Skeletal muscle tissue (tissue), 4 donors: Measurements from ENCODE around the gene IQCK. TPM values are rescaled to one million over a fixed set of nuclear protein-coding genes. Genes with fewer than 3 reads are reported as not detected.
"Not testable (repeated sequence)": the region's sequence is repeated elsewhere in the genome, so short reads cannot be mapped to it uniquely, and the experiment has no call there.

Source experiments
- H3K27ac ChIP-seq: one replicate; pipeline ENCODE4 v1.7.0; 2013; ENCODE audit warnings: mild to moderate bottlenecking, low read depth, low read length, inconsistent platforms
- H3K27me3 ChIP-seq, 3 donors: one replicate each; pipeline ENCODE4 v1.7.0; 2013; ENCODE audit warnings: low read length in 3 of 3; ENCODE audit not compliant: control insufficient read depth in 3 of 3, insufficient read depth in 3 of 3
- H3K36me3 ChIP-seq, 3 donors: one replicate each; pipeline ENCODE4 v1.7.0; 2013; ENCODE audit warnings: low read length in 3 of 3; ENCODE audit not compliant: control insufficient read depth in 3 of 3, insufficient read depth in 3 of 3
- H3K4me1 ChIP-seq, 3 donors: one replicate each; pipeline ENCODE4 v1.7.0; 2013; ENCODE audit warnings: low read length in 3 of 3, mild to moderate bottlenecking in 3 of 3; ENCODE audit not compliant: control insufficient read depth in 3 of 3, insufficient read depth in 3 of 3
- H3K4me3 ChIP-seq, 3 donors: one replicate each; pipeline ENCODE4 v1.7.0; 2013; ENCODE audit warnings: low read length in 3 of 3
- H3K9ac ChIP-seq, 3 donors: one replicate each; pipeline ENCODE4 v1.7.0; 2013; ENCODE audit warnings: low read length in 3 of 3, mild to moderate bottlenecking in 3 of 3, moderate library complexity in 2 of 3, low read depth in 1 of 3
- H3K9me3 ChIP-seq, 3 donors: one replicate each; pipeline ENCODE4 v1.7.0; 2013; ENCODE audit warnings: low read length in 3 of 3; ENCODE audit not compliant: control insufficient read depth in 3 of 3
- total RNA-seq: library from RNA; depleted of rRNA; stranded (reverse); fragments of >200 nt; gene quantifications from one replicate; pipeline ENCODE4 v1.2.3, GENCODE V29; 2014
- donor health status: Osteomylitis.

The IQCK gene
- total RNA-seq, 1 donor from 2014 or later: 10.4 TPM

- Histone ChIP-seq H3K9ac (no peak overlapping the region), H3K27ac (peak overlapping the region; percentile 4), H3K36me3 (no peaks in the 10 kb centered on the region), H3K4me3 (no peak overlapping the region), H3K27me3 (no peaks in the 10 kb centered on the region), H3K9me3 (no peaks in the 10 kb centered on the region), H3K4me1 (peaks cover 0 to 4% (median 3%) of the 10 kb centered on the region in 3 donors)
These were observed 66.2 kb downstream of the IQCK start for GRCh38 chr16:19784183-19784736.

GRCh38 chr16:19785081-19785480 is 67.0 kb downstream of the IQCK start:
- H3K4me1 ChIP-seq: peaks cover 0 to 4% (median 3%) of the 10 kb centered on the region in 3 donors
- H3K4me3 ChIP-seq: no peak overlapping the region
- H3K9me3 ChIP-seq: no peaks in the 10 kb centered on the region
- no peaks in the 10 kb centered on the region for H3K36me3 ChIP-seq
- no peaks in the 10 kb centered on the region for H3K27me3 ChIP-seq
- H3K27ac ChIP-seq: no peak overlapping the region
- H3K9ac ChIP-seq: no peak overlapping the region

DNA sequence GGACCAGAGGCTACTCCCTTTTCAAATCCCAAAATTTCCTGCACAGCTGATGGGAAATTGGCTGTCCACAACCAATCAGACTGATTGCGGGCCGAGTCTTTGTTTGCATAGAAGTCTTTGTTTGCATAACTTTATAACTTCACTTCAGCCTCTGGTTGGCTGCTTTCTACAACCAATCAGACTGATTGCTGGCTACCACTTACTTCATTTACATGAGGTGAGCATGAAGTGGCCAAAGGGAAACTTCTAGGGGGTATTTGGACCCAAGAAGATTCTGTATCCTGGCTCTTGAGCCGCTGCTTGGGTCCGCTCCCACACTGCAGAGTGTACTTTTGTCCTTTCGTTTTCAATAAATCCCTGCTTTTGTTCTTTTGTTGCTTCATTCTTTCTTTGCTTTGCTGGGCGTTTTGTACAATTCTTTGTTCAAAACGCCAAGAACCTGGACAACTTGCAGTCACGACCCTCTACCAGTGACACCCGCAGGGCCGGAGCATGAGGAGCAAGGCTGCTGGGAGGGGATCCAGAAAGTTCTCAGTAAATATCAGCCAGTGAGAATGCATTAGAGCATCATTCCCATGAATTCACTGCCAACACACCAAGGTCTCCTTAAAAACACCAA is 67.5 kb downstream of the IQCK start:
- Histone ChIP-seq H3K9ac (no peak overlapping the region), H3K27me3 (no peaks in the 10 kb centered on the region), H3K36me3 (no peaks in the 10 kb centered on the region), H3K4me3 (no peak overlapping the region), H3K27ac (no peak overlapping the region), H3K4me1 (peaks cover 0 to 4% (median 3%) of the 10 kb centered on the region in 3 donors), H3K9me3 (no peaks in the 10 kb centered on the region)

DNA sequence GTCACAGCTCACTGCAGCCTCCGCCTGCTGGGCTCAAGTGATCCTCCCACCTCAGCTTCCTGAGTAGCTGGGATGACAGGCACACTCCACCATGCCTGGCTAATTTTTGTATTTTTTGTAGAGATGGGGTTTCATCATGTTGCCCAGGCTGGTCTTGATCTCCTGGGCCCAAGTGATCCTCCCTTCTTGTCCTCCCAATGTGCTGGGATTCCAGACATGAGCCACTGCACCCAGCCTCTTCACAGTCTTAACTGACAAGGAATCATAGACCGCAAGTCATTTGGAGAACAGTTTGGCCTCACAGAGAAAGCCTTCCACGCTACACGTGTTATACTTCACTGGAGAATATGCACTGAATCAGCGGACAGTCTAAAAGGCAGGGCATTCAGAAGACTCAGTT is 83.3 kb downstream of the IQCK start:
- not testable (repeated sequence) for H3K9me3 ChIP-seq, H3K4me3 ChIP-seq, H3K9ac ChIP-seq, H3K36me3 ChIP-seq, H3K27ac ChIP-seq, H3K4me1 ChIP-seq, H3K27me3 ChIP-seq

DNA sequence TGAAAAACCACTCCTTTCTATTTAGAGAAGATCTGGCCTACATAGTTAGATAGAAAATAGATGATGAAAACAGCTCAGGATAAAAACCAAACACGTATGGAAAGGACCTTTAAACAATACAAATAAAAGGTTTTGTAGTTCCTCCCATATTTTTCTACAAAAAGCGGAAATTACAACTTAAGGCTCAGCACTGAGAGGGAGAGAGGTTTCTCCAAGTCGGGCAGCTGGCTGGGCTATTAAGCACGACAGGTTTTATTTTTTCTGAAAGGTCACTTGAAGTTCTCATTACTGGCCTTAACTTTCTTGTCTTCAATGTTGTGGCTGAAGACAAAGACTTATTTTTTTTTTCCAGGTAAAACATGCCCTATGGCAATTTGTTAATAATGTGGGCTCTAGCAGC is 83.8 kb downstream of the IQCK start:
- not testable (repeated sequence) for H3K36me3 ChIP-seq, H3K27ac ChIP-seq, H3K27me3 ChIP-seq, H3K9ac ChIP-seq, H3K4me1 ChIP-seq, H3K4me3 ChIP-seq, H3K9me3 ChIP-seq

DNA sequence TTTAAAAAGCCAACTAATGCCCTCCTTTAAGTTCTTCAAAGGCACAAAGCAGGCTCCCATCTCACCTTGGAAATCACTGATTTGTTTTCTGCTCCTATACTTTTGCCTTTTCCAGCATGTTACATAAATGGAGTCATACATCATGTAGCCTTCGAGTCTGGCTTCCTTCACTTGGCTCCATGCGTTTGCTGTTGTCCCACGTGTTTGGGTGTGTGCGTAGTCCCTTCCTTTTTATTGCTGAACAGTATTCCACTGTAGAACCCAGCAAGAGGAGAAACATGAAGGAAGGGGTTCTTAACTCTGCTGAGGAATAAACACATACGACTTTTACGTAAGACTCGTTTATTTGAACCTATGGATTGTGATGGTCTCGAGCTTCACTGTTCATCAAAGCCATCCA is 84.5 kb downstream of the IQCK start:
- H3K27me3 ChIP-seq: no peaks in the 10 kb centered on the region
- peaks cover 0 to 2% (median 0%) of the 10 kb centered on the region in 3 donors for H3K9me3 ChIP-seq
- peaks cover 0 to 1% (median 0%) of the 10 kb centered on the region in 3 donors for H3K4me1 ChIP-seq
- H3K4me3 ChIP-seq: no peak overlapping the region
- H3K36me3 ChIP-seq: no peaks in the 10 kb centered on the region
- H3K27ac ChIP-seq: no peak overlapping the region
- no peak overlapping the region for H3K9ac ChIP-seq

DNA sequence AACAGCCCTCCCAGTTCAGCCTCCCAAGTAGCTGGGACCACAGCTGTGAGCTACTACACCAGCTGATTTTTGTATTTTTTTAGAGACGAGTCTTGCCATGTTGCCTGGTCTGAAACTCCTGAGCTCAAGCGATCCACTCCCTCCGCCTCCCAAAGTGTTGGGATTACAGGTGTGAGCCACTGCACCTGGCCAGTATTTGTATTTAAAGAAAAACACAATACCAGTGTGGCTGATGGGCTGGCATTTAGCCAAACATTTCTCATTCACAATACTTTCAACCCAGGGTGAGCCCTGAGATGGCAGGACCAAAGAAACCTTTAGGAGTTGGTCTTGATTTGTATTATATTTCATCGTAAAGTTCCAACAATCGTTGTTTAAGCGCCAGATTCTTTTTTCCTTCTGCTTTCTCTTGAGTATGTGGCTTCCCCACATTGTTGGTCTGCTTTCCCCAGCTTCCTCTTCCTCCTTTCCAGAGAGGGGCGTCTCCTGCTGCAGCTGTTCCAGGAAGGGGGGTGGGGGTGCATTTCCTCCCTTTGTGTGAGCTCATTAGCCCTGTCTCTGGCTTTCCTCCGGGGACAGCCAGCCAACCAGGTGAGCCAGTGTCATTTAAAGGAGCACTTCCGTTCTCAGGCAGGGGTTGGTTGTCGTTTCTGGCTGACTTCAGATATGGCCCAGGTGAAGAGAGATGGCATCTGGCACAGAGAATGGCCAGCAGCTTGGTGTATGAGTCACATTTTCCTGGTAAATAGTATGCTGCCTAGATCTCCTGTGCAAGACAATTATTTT is 86.7 kb downstream of the IQCK start:
- Histone ChIP-seq H3K4me3 (peak overlapping the region in 1 of 3 donors; percentile 1), H3K27me3 (no peaks in the 10 kb centered on the region), H3K9ac (peak overlapping the region in 1 of 3 donors; percentile 26), H3K4me1 (peaks cover 17 to 22% (median 19%) of the 10 kb centered on the region in 3 donors), H3K9me3 (peaks cover 0 to 2% (median 0%) of the 10 kb centered on the region in 3 donors), H3K36me3 (no peaks in the 10 kb centered on the region), H3K27ac (peak overlapping the region; percentile 72)

- H3K36me3 ChIP-seq: no peaks in the 10 kb centered on the region
- no peaks in the 10 kb centered on the region for H3K27me3 ChIP-seq
- H3K27ac ChIP-seq: no peak overlapping the region
- peaks cover 17 to 23% (median 21%) of the 10 kb centered on the region in 3 donors for H3K4me1 ChIP-seq
- H3K9me3 ChIP-seq: peaks cover 0 to 2% (median 0%) of the 10 kb centered on the region in 3 donors
- no peak overlapping the region for H3K4me3 ChIP-seq
- H3K9ac ChIP-seq: no peak overlapping the region
These were observed 87.5 kb downstream of the IQCK start for GRCh38 chr16:19805459-19806162.

GRCh38 chr16:19808061-19808641 is 90.1 kb downstream of the IQCK start:
- Histone ChIP-seq H3K9ac (peak overlapping the region; percentile 3 to 69 (median 60)), H3K9me3 (peaks cover 0 to 2% (median 0%) of the 10 kb centered on the region in 3 donors), H3K27me3 (no peaks in the 10 kb centered on the region), H3K36me3 (no peaks in the 10 kb centered on the region), H3K4me3 (no peak overlapping the region), H3K27ac (peak overlapping the region; percentile 83), H3K4me1 (peaks cover 17 to 24% (median 23%) of the 10 kb centered on the region in 3 donors)
